ENCODE measurements around the gene PUS3.
A peak's percentile ranks its signal among the peaks of the same experiment; 100 is the strongest.

Gene PUS3

DNA sequence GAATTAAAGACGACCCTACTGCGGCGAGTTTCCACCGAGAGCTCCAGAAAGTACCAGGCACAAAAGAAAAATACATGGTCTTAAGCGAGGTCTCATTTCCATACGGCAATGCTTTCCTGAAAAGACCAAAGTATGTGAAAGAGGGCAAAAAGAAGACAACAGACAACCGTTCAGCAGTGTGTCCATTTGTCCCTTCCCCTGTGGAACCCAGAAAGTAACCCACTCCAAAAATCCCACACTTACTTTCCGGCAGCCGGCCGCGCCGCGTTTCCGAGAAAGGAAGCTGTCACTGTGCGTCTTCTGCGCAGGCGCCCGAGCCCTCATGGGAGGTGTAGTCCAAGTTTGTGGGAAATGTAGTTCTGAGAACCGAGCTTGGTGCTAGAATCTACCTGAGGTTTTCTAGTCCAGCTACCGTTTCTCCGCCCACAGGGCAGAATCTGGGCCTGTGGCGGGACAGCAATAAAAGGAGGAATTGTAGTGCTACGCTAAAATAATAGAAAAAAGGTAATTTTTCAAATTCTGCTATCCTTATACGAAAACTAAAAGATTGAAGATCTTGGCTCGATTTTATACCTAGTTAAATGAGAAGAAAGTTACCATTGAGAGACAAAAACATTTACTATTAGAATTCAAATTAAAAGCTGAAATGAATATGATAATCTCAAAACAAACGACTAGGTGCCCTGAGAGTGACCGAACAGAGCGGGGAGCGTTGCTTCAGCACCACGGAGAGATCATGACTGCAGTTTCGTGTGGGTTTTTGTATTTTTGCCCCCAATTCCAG is at the start of gene PUS3:
PUS3 (minus strand) TSS at position 280 of the 784 bp plus-strand sequence. CDS start 6,922 bp downstream, outside the sequence.
- peak; percentile 77 for DNase-seq

DNA sequence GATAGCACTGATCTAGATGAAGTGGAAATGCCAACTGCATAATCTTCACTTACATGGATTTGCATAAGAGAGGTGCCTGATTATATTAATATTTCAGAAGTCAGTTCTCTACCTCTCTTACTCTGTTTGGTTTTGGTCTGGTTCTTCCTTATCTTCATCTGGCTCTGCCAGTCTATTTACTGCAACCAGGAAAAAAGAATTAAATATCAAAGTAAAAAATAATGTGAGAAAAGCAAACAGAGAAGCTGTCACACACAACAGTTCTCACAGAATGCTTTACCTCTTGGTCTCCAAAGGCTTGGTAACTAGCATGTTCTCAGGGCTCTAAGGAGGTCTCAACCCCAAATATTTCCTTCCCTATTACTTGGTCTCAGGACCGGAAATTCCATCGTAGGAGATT is 49.6 kb upstream of the PUS3 start:
- no peak for DNase-seq

DNA sequence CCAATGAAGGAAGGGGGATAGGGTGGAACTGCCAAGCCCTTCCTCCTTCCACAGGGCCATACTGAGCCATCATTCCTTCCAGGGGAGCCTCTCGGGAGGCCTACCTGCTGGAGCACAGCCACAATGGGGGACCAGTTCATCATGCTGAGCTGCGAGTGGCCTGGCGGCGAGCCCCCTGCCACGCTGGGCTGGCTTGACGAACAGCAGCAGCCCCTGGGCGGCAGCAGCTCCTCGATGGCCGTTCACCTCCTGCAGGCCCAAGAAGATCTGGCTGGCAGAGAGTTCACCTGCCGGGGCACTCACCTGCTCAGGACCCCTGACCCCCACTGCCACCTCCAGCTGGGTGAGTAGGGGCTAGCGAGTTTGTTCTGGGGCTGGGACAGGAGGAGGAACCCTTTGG is 48.7 kb upstream of the PUS3 start:
- DNase-seq = no peak

DNA sequence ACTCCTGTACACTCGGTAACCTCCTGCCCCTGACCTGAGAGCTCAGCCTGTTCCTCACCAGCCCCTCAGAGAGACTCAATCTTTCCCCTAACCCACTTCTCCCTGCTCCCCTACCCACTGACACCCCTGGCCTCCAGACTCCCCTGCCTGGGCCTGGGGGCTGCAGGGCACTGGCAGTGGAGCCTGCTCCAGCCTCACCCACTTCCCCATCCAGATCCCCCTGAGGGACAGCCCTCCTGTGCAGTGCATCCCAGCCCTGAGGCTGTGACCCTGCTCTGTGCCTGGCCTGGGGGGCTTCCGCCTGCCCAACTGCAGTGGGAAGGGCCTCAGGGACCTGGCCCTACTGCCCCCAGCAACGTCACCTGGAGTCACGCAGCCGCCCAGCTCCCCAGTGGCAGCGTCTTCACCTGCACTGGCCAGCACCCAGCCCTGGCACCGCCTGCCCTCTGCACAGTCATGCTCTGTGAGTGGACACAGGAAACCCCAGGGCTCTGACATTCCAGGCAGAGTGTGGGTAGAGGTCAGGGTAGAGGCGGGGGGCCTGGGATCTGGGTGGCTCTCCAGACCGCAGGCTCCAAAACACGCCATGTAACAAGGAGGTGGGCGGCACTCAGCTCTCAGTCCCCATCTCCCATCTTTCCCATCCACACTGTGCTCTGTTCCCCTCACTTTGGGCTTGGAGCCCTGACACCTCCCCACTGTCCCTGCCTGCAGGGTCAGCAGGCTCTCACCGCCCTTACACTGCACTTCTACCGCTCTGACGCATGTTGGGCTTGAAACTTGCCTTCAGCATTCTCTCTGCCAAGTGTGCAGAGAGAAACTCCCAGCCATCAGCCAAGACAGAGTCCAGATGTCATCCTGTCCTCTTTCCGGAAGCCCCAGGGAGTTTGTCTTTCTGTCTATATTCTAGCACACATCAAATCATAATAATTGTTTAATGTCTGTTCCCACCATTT is 48.0 kb upstream of the PUS3 start:
- DNase-seq = peak; percentile 11

DNA sequence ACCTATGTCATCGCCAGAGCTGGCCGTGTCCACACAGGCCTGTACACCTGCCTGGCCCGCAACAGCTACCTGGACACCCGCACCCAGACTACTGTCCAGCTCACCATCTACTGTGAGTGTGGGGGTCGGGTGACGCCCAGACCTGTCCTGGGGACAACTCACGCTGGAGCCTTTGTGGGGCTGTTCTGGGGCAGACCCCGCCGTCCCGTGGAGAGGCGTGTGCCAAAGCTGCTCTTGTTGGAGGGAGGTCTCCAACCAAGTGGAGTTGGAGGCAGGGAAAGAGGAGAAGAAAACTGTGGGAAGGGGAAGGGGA is 47.1 kb upstream of the PUS3 start:
- no peak for DNase-seq

DNA sequence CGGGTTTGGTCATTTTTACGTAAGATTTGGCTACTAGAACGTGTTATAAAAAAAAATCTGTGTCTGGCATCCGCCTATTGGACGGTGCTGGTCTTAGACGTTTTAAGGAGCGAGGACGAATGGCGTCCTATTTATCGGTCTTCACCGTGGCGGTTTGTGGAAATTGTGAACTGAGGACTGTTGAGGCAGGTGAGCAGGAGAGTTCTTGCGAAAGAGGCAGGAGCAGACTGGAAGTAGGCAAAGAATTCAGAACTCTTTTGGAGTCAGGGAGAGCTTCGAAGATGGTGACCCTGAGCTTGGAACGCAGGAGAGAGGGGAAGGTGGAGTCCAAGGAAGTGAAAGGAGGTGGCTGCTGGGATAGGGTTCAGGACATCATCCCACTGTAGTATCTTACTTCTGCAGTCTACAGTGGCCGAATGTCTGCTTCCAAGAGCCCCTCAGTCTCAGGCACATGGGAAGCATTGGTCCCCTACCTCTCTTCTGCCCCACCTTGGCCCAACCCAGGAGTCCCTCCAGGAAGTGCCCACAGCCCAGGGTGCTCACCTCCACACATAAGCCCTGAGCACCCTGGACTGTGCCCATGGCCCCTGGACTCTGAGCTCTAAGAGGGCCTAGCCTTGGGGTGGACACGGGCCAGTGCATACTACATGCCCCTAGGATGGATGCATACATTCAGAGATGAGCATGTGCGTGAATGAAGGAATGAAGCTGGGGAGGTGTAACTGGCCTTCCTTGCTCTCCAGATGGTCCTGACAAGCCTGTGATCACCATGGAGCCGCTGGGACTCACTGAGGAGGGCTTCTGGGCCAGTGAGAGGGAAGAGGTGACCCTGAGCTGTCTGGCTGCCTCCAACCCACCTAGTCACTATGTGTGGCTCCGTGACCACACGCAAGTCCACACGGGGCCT is 46.5 kb upstream of the PUS3 start:
- DNase-seq = no peak

DNA sequence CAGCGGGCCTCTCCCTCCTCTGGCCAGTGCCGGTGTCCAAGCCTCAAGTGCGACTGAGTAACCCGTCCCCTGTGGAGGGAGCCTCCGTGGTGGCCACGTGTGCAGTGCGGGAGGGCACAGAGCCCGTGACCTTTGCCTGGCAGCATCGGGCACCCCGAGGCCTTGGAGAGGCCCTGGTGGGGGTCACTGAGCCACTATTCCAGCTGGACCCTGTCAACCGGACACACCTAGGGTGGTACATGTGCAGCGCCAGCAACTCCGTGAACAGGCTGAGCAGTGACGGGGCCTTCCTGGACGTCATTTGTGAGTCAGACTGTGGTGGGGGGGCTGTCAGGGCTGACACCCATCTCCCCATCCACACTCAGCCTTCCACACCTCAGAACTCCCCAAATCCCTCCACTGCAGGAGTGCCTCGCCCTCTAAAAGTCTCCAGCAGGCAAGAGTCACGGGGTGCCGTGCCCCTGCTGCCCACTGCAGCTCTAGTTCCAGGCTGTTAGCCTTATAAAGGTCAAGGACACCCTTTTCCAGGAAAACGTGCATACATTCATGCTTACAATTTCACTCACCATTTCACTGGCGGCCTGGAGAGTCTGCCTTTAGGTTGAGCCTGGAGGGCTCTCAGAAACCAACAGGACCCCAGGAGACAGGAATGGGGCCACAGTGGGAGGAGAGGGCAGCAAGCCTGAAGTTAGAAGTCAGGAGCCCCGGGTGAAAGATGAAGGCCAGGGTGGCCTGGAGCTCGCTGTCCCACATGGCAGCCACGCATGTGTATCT is 45.5 kb upstream of the PUS3 start:
- no peak for DNase-seq

- no peak for DNase-seq
These were observed 44.6 kb upstream of the PUS3 start for GRCh38 chr11:125947419-125948277.

DNA sequence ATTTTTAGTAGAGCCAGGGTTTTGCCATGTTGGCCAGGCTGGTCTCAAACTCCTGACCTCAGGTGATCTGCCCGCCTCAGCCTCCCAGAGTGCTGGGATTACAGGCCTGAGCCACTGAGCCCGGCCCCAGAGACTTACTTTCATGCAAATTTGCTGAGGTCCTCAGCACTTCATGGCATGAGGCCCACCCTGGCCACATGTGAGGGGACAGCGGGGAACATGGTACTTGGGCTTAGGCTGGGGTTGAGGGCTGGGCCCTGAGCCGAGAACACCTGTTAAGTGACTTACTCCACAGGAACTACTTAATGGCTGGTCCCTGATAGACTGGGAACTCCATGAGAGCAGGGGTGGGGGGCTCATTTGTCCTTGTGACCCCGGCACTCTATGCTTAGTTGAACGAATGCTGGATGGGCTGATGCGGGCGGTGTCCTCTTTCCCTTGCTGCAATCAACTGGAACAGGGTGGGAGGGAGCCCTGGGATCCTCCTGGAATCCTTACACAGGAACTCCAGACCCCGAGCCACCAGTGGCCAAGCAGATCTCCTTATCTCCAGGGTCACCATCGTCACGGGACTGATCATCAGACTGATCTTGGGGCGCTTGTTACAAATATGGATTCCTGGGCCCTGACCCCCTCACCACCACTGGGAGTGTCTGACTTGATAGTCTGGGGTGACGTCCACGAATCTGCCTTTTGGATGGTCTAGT is 43.9 kb upstream of the PUS3 start:
- DNase-seq = no peak

- peak; percentile 26 for DNase-seq
These were observed 43.0 kb upstream of the PUS3 start, which contains the start of gene VSIG10L2 for GRCh38 chr11:125945797-125946520. VSIG10L2 (plus strand) TSS chr11:125946044; CDS start chr11:125946056, 12 bp downstream.

- DNase-seq = no peak
These were observed 42.2 kb upstream of the PUS3 start for GRCh38 chr11:125945011-125945796.

DNA sequence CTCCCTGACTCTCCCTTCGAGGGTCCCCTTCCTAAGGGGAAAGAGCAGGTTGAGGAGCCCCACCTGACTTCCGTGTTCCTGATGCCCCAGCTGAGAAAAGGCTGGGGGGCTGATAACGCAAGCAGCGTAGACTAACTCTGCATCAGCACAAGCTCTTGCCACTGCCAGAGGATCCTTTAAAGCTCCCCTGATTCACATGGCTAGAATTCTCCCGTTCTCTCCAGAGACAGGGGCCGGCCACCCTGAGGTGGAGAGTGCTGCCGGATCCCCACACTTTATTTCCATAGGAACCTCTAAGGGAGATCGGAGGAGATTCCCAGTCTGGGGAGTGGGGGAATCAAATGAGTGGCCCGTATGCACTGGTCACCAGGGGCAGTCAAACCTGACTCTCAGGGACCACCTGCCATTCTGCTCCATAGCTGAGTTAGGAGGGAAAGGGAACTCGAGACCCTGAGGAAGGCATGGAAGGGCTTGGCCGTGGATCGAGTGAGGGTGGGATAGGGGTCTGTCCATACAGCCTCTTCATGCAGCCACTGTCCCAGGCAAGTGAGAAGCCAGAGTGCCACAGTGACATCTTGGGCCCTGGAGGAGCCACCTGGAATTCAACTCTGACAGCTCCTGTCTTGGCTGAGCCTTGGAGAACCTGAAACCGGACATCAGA is 41.5 kb upstream of the PUS3 start:
- DNase-seq = no peak

DNA sequence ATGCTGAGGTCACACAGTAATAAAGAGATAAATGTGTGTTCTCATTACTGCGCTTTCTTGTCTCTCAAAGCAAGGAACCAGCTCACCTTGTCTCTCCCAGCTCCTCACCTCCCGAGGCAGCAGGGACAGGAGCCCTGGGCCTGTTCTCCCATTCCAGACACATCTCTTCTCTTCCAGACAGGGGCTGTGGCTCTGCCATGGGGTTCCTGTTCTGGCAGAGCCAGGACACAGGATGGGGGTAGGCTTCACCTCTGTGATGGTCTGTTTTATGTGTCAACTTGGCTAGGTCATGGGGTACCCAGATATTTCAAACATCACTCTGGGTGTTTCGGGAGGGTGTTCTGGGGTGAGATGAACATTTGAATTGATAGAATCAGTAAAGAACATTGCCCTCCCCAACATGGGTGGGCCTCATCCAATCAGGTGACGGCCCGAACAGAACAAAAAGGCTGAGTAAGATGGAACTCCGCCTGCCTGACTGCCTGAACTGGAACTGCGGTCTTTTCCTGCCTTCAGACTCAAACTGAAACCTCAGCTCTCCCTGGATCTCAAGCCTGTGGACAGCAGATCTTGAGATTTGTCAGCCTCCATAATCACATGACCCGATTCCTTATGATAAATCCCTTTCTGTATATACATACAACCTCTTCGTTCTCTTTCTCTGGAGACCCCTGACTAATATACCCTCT is 40.8 kb upstream of the PUS3 start:
- DNase-seq = no peak

- DNase-seq = no peak
These were observed 39.9 kb upstream of the PUS3 start for GRCh38 chr11:125942771-125943428.

- DNase-seq = peak; percentile 28
These were observed 38.9 kb upstream of the PUS3 start for GRCh38 chr11:125941619-125942611.

DNA sequence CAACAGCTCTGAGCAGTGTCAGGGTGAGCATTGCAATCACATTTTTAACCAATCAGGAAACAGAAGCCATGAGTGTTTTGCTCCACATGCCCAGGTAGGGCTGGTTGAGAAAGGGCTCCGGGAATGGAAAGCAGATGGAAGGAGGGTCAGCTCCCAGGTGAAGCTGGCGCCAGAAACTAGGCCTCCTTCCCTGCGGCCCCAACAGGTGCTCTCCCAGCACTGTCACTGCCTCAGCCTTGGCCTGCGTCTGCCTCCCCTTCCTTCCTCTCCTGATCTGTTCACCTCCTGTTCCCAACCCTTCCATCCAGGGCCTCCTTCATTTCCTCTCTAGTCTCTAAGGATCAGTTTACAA is 38.2 kb upstream of the PUS3 start:
- DNase-seq = no peak
